Measurements from ENCODE around the gene BABAM2.

Gene BABAM2

DNA sequence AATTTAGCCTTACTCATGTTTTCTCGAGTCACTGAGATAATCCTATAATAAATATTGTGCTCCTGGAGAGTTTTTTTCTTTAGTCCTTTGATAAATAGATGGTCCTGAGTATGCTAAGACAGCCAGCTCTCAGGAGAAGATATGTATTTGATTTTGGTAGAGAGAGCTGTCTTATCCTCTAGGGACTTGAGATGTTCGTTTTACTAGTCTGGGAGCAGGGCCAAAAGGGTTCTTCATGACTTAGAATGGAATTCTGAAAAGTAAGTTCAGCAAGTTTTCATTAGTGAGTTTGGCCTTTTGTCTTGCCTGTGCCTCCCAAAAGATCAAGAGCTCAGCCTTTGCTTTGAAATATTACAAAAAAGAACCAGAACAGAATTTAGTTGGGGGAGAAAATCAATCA is 246.7 kb downstream of the BABAM2 start:
- DNase-seq (ENCODE audit: extremely low spot score, insufficient read length, low read depth) (no peak), FAIRE-seq (no peak)

GRCh38 chr2:28142386-28142785 is 251.9 kb downstream of the BABAM2 start:
- FAIRE-seq (no peak), DNase-seq (ENCODE audit: extremely low spot score, insufficient read length, low read depth) (no peak)

GRCh38 chr2:28148000-28148399 is 257.5 kb downstream of the BABAM2 start:
- no peak for DNase-seq (ENCODE audit: extremely low spot score, insufficient read length, low read depth)
- FAIRE-seq: no peak

DNA sequence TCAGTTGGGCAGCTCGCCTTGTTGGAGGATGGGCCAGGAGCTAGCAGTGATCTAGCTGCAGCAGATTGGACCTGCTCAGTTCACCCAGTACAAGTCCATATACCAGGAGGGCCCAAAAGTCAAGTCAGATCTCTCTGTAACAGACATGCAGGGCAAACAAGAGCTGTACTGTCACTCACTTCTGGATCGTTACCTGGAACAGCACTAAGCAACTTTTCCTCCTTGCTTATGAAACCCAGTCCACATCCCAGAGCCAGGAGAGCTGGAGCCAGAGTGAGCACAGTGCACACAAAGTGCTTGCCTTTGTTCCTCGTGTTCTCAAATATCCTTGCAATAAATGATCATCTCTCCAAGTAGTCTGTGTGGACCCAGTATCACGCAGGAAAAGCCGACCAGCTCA is 258.0 kb downstream of the BABAM2 start:
- no peak for FAIRE-seq
- no peak for DNase-seq (ENCODE audit: extremely low spot score, insufficient read length, low read depth)

- no peak for DNase-seq (ENCODE audit: extremely low spot score, insufficient read length, low read depth)
- no peak for FAIRE-seq
Observed at GRCh38 chr2:28150236-28150915, 259.8 kb downstream of the BABAM2 start.

DNA sequence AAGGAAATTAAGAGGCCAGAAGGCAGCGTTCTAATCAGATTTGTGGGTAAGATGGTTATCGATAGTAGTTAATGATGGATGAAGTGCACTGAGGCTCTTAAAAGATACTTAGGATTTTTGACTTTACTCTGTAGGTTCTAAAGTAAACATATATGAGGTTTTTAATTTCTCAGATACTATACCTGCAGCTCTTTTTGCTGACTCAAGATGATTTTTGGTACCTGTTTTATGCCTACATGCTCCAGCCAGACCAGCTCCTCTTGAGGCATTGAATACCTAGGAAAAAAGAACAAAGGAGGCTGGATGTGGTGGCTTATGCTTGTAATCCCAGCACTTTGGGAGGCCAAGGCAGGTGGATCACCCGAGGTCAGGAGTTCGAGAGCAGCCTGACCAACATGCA is 260.5 kb downstream of the BABAM2 start:
- FAIRE-seq: no peak
- no peak for DNase-seq (ENCODE audit: extremely low spot score, insufficient read length, low read depth)

DNA sequence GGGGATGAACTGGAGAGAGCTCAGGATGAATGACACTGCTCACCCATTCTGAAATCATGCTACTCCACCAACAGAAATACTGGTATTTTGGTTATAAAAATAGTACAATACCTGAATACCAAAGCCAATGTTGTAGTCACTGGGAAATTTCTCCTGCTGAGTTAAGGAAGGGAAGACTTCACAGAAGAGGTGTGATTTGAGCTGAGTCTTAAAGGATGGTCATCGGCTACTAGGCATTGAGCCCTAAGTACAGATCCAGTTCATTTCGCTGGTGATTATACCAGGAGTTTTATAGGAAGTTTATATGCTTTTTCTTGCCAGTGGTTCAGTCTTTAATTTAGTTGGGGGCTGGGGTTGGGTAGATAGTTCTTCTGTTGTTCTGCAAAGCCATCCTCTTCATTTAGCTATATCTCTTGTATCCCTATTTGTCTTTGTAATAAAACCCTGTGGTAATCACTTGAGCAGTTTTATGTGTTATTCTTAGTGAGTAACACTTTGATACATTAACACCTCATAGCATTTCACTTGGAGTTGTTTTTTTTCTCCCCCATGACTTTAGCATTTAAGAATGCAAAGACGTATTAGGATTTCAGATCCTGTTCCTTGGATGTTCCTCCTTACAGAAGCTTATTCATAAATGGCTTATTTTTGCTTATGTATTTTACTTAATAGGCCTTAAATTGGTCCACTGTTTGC is 262.2 kb downstream of the BABAM2 start:
- FAIRE-seq: no peak
- DNase-seq (ENCODE audit: extremely low spot score, insufficient read length, low read depth): no peak

DNA sequence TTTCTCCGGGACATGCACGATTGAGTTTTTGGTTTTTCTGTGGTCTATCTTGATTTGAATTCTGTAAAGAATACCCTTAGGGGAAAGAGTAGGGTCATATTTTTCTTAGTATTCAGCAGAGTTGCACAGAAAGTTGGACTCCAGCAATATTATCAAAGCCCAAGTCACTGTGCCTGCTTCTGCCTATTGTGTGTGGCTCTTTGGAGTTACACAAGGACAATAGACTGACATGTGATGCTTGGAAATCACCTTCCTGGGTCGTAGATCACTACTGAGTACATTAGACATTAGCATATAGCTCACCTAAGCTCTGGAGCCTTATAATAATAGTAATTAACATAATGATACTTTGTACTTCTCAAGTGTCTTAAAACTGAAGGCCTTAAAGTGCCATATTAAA is 263.3 kb downstream of the BABAM2 start:
- FAIRE-seq (no peak), DNase-seq (ENCODE audit: extremely low spot score, insufficient read length, low read depth) (no peak)

DNA sequence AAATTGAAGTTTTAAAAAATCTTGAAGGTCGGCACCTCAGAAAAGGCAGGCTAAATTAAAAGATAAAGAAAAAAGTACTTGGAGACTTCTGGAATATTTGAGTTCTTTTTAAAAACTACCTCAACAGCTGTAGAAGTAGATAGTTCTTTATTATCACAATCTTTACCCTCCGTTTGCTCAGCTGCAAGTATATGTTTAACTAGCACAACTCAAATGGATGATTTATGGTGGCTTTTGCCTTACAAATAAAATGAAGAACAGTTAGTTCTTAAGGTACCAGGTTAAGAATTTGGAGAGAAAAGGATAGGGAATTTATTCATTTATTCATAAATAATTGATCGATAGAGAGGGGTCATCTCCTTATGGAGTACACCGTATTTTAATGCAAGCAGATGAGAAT is 264.6 kb downstream of the BABAM2 start:
- FAIRE-seq (no peak), DNase-seq (ENCODE audit: extremely low spot score, insufficient read length, low read depth) (no peak)

GRCh38 chr2:28155627-28156026 is 265.1 kb downstream of the BABAM2 start:
- no peak for DNase-seq (ENCODE audit: extremely low spot score, insufficient read length, low read depth)
- no peak for FAIRE-seq

DNA sequence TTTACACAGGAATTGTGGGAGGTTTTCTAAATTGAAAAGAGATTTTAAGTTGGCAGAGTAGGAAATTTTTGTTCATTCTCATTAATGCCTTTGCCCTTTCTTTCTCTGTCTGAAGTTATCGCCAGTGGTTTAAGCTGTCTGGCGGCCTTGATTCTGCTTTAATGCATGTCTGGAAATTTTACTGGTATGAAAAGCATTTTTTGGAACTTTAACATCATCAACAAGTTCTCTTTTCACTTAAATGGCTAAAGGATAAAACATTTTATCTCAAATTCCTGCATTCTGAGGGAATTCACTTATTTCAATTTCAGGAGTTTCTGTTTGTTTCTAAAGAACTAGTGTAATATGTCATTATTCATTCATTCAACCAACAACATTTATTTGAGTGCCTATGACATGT is 268.3 kb downstream of the BABAM2 start:
- no peak for FAIRE-seq
- DNase-seq (ENCODE audit: extremely low spot score, insufficient read length, low read depth): no peak

GRCh38 chr2:28160986-28161425 is 270.5 kb downstream of the BABAM2 start:
- no peak for FAIRE-seq
- no peak for DNase-seq (ENCODE audit: extremely low spot score, insufficient read length, low read depth)

- FAIRE-seq (no peak), DNase-seq (ENCODE audit: extremely low spot score, insufficient read length, low read depth) (no peak)
Observed at GRCh38 chr2:28161466-28161865, 270.9 kb downstream of the BABAM2 start.

GRCh38 chr2:28162564-28162963 is 272.0 kb downstream of the BABAM2 start:
- no peak for DNase-seq (ENCODE audit: extremely low spot score, insufficient read length, low read depth)
- FAIRE-seq: no peak

DNA sequence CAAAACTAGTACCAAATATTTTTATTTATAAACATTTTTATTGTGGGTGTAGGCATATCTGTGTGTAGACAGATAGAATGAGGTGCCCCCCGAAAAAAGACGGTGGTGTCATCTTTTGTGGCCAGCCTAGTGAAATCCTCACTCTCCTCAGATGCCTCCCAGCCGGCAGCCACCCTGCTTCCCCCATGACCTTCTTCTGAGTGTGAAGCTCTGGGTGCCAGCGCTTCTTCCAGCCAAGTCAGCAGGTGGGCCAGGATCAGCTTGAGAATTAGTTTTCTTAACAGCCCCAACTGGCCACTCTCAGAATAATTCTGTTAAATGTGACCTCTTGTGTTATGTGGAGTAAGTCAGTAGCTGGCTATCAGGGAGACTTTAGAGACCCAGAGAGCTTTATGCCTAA is 272.5 kb downstream of the BABAM2 start:
- DNase-seq (ENCODE audit: extremely low spot score, insufficient read length, low read depth) (no peak), FAIRE-seq (no peak)

- FAIRE-seq: no peak
- no peak for DNase-seq (ENCODE audit: extremely low spot score, insufficient read length, low read depth)
Observed at GRCh38 chr2:28163627-28164279, 273.2 kb downstream of the BABAM2 start.

- DNase-seq (ENCODE audit: extremely low spot score, insufficient read length, low read depth) (no peak), FAIRE-seq (no peak)
Observed at GRCh38 chr2:28164280-28164801, 273.8 kb downstream of the BABAM2 start.

- FAIRE-seq (no peak), DNase-seq (ENCODE audit: extremely low spot score, insufficient read length, low read depth) (no peak)
Observed at GRCh38 chr2:28165087-28165635, 274.6 kb downstream of the BABAM2 start.

GRCh38 chr2:28166956-28167355 is 276.4 kb downstream of the BABAM2 start:
- FAIRE-seq: no peak
- DNase-seq (ENCODE audit: extremely low spot score, insufficient read length, low read depth): no peak

GRCh38 chr2:28168376-28168775 is 277.8 kb downstream of the BABAM2 start:
- FAIRE-seq (no peak), DNase-seq (ENCODE audit: extremely low spot score, insufficient read length, low read depth) (no peak)

DNA sequence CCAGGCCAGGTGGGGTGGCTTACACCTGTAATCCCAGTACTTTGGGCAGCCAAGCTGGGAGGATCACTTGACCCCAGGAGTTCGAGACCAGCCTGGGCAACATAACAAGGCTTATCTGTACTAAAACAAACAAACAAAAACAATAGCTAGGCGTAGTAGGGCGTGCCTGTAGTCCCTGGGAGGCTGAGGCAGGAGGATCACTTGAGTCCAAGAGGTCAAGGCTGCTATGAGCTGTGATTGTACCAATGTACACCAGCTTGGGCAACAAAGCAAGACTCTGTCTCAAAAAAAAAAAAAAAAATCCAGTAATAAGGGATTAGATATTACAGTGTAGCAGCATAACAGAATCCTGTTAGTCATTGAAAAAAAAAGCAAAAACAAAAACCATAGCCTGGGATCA is 279.0 kb downstream of the BABAM2 start:
- FAIRE-seq: no peak

More for the DNA sequence above, 279.0 kb downstream of the BABAM2 start:
- no peak for DNase-seq (ENCODE audit: extremely low spot score, insufficient read length, low read depth)
